Measurements from ENCODE around the gene GALNS. TPM values are rescaled to one million over a fixed set of nuclear protein-coding genes. Genes with fewer than 3 reads are reported as not detected.

Gene GALNS
- total and polyA plus RNA-seq, 2 of the 13 experiments (the other 11 are each of a cell fraction or from before 2014, with no cell fraction given) = 9.2 to 9.8 TPM

DNA sequence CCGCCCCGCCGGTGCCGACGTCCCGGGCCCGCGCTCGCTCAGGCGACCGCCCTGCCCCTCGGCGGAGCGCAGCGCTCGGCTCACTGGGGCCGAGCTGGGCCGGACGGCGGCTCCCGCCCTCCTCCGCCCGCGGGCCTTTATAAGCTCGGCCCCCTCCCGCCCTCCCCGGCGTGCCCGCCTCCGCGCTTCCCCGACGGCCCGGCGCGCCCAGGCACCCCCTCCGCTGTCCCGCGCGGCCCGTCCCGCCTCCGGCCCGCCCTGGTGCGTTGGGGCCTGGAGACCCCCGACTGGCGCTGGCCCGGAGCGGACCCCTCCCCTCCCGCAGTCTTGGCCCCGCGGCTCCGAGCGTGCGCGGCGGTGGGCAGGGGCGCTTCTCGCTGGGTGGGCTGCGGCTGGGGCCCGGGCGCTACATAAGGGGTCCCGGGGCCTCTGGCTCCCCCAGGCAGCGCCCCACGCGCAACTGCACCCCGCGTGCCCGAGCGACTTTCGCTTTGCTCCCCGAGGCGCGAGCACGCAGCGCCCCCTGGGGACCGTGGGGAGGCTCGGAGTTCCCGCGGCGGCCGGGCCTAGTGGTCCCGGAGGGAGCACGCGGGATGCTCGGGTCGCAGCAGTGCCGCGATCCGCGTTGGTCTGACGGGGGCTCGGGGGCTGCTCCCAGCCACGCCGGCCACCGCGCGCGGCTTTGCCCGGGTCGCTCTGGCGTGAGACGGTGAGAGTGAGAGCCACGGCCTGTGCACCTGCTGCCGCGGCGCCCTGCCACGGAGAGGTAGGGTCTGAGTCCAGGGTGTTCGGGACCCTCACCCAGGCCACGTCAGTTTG is 71.4 kb downstream of the GALNS start, which contains the start of gene PIEZO1 (continued):
- TF ChIP-seq, protein P1, sequence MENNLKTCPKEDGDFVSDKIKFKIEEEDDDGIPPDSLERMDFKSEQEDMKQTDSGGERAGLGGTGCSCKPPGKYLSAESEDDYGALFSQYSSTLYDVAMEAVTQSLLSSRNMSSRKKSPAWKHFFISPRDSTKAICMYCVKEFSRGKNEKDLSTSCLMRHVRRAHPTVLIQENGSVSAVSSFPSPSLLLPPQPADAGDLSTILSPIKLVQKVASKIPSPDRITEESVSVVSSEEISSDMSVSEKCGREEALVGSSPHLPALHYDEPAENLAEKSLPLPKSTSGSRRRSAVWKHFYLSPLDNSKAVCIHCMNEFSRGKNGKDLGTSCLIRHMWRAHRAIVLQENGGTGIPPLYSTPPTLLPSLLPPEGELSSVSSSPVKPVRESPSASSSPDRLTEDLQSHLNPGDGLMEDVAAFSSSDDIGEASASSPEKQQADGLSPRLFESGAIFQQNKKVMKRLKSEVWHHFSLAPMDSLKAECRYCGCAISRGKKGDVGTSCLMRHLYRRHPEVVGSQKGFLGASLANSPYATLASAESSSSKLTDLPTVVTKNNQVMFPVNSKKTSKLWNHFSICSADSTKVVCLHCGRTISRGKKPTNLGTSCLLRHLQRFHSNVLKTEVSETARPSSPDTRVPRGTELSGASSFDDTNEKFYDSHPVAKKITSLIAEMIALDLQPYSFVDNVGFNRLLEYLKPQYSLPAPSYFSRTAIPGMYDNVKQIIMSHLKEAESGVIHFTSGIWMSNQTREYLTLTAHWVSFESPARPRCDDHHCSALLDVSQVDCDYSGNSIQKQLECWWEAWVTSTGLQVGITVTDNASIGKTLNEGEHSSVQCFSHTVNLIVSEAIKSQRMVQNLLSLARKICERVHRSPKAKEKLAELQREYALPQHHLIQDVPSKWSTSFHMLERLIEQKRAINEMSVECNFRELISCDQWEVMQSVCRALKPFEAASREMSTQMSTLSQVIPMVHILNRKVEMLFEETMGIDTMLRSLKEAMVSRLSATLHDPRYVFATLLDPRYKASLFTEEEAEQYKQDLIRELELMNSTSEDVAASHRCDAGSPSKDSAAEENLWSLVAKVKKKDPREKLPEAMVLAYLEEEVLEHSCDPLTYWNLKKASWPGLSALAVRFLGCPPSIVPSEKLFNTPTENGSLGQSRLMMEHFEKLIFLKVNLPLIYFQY (CRISPR knock-in tag; IDR thresholded peaks at IDR 0.05; ENCODE audit: borderline replicate concordance) = peak; percentile 63
- peak; percentile 25; the same call in 1 of the 2 replicates for TF ChIP-seq ZNF34 (CRISPR knock-in tag; IDR thresholded peaks at IDR 0.05; ENCODE audit: borderline replicate concordance)
- peak; percentile 73; the same call in 1 of the 2 replicates for TF ChIP-seq ZNF782 (CRISPR knock-in tag; IDR thresholded peaks at IDR 0.05; ENCODE audit: borderline replicate concordance)
- peak; percentile 76 for TF ChIP-seq GZF1 (CRISPR knock-in tag; IDR thresholded peaks at IDR 0.05)
- peak; percentile 41; the same call in 1 of the 2 replicates for TF ChIP-seq ZNF713 (CRISPR knock-in tag; IDR thresholded peaks at IDR 0.05)
- TF ChIP-seq, protein P2, sequence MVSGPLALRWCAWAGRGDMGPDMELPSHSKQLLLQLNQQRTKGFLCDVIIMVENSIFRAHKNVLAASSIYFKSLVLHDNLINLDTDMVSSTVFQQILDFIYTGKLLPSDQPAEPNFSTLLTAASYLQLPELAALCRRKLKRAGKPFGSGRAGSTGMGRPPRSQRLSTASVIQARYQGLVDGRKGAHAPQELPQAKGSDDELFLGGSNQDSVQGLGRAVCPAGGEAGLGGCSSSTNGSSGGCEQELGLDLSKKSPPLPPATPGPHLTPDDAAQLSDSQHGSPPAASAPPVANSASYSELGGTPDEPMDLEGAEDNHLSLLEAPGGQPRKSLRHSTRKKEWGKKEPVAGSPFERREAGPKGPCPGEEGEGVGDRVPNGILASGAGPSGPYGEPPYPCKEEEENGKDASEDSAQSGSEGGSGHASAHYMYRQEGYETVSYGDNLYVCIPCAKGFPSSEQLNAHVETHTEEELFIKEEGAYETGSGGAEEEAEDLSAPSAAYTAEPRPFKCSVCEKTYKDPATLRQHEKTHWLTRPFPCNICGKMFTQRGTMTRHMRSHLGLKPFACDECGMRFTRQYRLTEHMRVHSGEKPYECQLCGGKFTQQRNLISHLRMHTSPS (CRISPR knock-in tag; IDR thresholded peaks at IDR 0.05; ENCODE audit: low read depth) = peak; percentile 63
- TF ChIP-seq, protein P3, sequence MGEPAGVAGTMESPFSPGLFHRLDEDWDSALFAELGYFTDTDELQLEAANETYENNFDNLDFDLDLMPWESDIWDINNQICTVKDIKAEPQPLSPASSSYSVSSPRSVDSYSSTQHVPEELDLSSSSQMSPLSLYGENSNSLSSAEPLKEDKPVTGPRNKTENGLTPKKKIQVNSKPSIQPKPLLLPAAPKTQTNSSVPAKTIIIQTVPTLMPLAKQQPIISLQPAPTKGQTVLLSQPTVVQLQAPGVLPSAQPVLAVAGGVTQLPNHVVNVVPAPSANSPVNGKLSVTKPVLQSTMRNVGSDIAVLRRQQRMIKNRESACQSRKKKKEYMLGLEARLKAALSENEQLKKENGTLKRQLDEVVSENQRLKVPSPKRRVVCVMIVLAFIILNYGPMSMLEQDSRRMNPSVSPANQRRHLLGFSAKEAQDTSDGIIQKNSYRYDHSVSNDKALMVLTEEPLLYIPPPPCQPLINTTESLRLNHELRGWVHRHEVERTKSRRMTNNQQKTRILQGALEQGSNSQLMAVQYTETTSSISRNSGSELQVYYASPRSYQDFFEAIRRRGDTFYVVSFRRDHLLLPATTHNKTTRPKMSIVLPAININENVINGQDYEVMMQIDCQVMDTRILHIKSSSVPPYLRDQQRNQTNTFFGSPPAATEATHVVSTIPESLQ (CRISPR knock-in tag; conservative IDR thresholded peaks at IDR 0.05) = no peak
- TF ChIP-seq JUND (CRISPR knock-in tag; IDR thresholded peaks at IDR 0.05) = peak; percentile 15; the same call in 1 of the 2 replicates
- no peak for TF ChIP-seq ZNF75D (CRISPR knock-in tag; IDR thresholded peaks at IDR 0.05; ENCODE audit: borderline replicate concordance)
- TF ChIP-seq ARHGAP35 (CRISPR knock-in tag; IDR thresholded peaks at IDR 0.05; ENCODE audit: borderline replicate concordance) = 0 out of 2 replicates have a peak, but pooled peaks have one; percentile 53
- peak; percentile 90 for TF ChIP-seq MTF2 (CRISPR knock-in tag; IDR thresholded peaks at IDR 0.05; ENCODE audit: borderline replicate concordance)
- TF ChIP-seq ZNF556 (CRISPR knock-in tag; IDR thresholded peaks at IDR 0.05; ENCODE audit: borderline replicate concordance) = peak; percentile 79; the same call in 1 of the 2 replicates
- peak; percentile 62 for TF ChIP-seq MED1 (CRISPR knock-in tag; IDR thresholded peaks at IDR 0.05)
- peak; percentile 97 for TF ChIP-seq HDAC1 (CRISPR knock-in tag; IDR thresholded peaks at IDR 0.05)
- TF ChIP-seq SP1 (IDR thresholded peaks at IDR 0.05) = no peak
- TF ChIP-seq SP1 (CRISPR knock-in tag; IDR thresholded peaks at IDR 0.05) = 0 out of 2 replicates have a peak, but pooled peaks have one; percentile 17
- peak; percentile 46; the same call in 1 of the 2 replicates for TF ChIP-seq MTF1 (CRISPR knock-in tag; IDR thresholded peaks at IDR 0.05)
- TF ChIP-seq, protein P4, sequence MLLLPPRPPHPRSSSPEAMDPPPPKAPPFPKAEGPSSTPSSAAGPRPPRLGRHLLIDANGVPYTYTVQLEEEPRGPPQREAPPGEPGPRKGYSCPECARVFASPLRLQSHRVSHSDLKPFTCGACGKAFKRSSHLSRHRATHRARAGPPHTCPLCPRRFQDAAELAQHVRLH (CRISPR knock-in tag; IDR thresholded peaks at IDR 0.05; ENCODE audit: borderline replicate concordance, low read depth) = peak; percentile 79; the same call in 1 of the 2 replicates
- no peak for TF ChIP-seq KAT2B (IDR thresholded peaks at IDR 0.05; ENCODE audit: borderline replicate concordance, low read depth, low read length)
- TF ChIP-seq SOX13 (IDR thresholded peaks at IDR 0.05) = no peak
- TF ChIP-seq SOX13 (CRISPR knock-in tag; conservative IDR thresholded peaks at IDR 0.05 in 1 of 2, IDR thresholded peaks at IDR 0.05 in 1 of 2) = peak in 1 of 2 experiments; percentile 43; a peak in 1 of 4 replicates
